IPS-20b (cell line): ENCODE data around the gene KCTD15.
A peak's percentile ranks its signal among the peaks of the same experiment; 100 is the strongest.

Experiments
- H3K27ac ChIP-seq: one replicate; pipeline ENCODE4 v1.5.1; 2013; ENCODE audit warnings: low read length
- H3K27me3 ChIP-seq: 2 replicates; pipeline ENCODE4 v1.6.1; 2013; ENCODE audit warnings: mild to moderate bottlenecking, low read length, inconsistent platforms; ENCODE audit not compliant: insufficient read depth
- H3K36me3 ChIP-seq: 2 replicates; pipeline ENCODE4 v1.6.1; 2013; ENCODE audit warnings: low read depth, mild to moderate bottlenecking, inconsistent platforms, low read length, moderate library complexity; ENCODE audit not compliant: insufficient read depth
- H3K4me1 ChIP-seq: 2 replicates; pipeline ENCODE4 v1.6.1; 2013; ENCODE audit warnings: mild to moderate bottlenecking, control low read depth, inconsistent platforms, low read length, moderate library complexity; ENCODE audit not compliant: insufficient read depth
- H3K4me3 ChIP-seq: 2 replicates; pipeline ENCODE4 v1.5.1; 2013; ENCODE audit warnings: mild to moderate bottlenecking, low read length, inconsistent platforms
- H3K9ac ChIP-seq: 2 replicates; pipeline ENCODE4 v1.6.1; 2013; ENCODE audit warnings: low read depth, mild to moderate bottlenecking, inconsistent platforms, low read length, moderate library complexity
- H3K9me3 ChIP-seq: 2 replicates; pipeline ENCODE4 v1.6.1; 2013; ENCODE audit warnings: mild to moderate bottlenecking, low read depth, low read length, inconsistent platforms; ENCODE audit not compliant: insufficient read depth

Gene KCTD15

GRCh38 chr19:33755099-33756035 is 41.3 kb upstream of the KCTD15 start:
- Histone ChIP-seq H3K27ac (no peak overlapping the region), H3K4me1 (no peaks in the 10 kb centered on the region), H3K9ac (no peak overlapping the region), H3K27me3 (no peaks in the 10 kb centered on the region), H3K36me3 (no peaks in the 10 kb centered on the region), H3K9me3 (no peaks in the 10 kb centered on the region), H3K4me3 (no peak overlapping the region)

- H3K9me3 ChIP-seq, result no peaks in the 10 kb centered on the region
- H3K4me1 ChIP-seq, result no peaks in the 10 kb centered on the region
- no peak overlapping the region for H3K9ac ChIP-seq
- H3K27me3 ChIP-seq, result no peaks in the 10 kb centered on the region
- no peak overlapping the region for H3K4me3 ChIP-seq
- no peak overlapping the region for H3K27ac ChIP-seq
- no peaks in the 10 kb centered on the region for H3K36me3 ChIP-seq
These were observed 40.5 kb upstream of the KCTD15 start for GRCh38 chr19:33756177-33756576.

- H3K27ac ChIP-seq, result no peak overlapping the region
- H3K36me3 ChIP-seq, result no peaks in the 10 kb centered on the region
- H3K9me3 ChIP-seq, result no peaks in the 10 kb centered on the region
- H3K4me3 ChIP-seq, result no peak overlapping the region
- H3K9ac ChIP-seq, result no peak overlapping the region
- H3K27me3 ChIP-seq, result no peaks in the 10 kb centered on the region
- H3K4me1 ChIP-seq, result no peaks in the 10 kb centered on the region
These were observed 38.1 kb upstream of the KCTD15 start for GRCh38 chr19:33758541-33759013.

- no peak overlapping the region for H3K9ac ChIP-seq
These were observed 37.3 kb upstream of the KCTD15 start for GRCh38 chr19:33759356-33759755.

GRCh38 chr19:33763633-33764371 is 32.9 kb upstream of the KCTD15 start:
- H3K27me3 ChIP-seq, result no peaks in the 10 kb centered on the region
- H3K36me3 ChIP-seq, result no peaks in the 10 kb centered on the region
- no peak overlapping the region for H3K27ac ChIP-seq
- H3K4me3 ChIP-seq, result no peak overlapping the region
- H3K4me1 ChIP-seq, result no peaks in the 10 kb centered on the region
- H3K9me3 ChIP-seq, result no peaks in the 10 kb centered on the region
- H3K9ac ChIP-seq, result no peak overlapping the region

More at GRCh38 chr19:33759356-33759755, 37.3 kb upstream of the KCTD15 start:
- H3K9me3 ChIP-seq, result no peaks in the 10 kb centered on the region
- no peaks in the 10 kb centered on the region for H3K36me3 ChIP-seq
- H3K4me3 ChIP-seq, result no peak overlapping the region
- H3K4me1 ChIP-seq, result no peaks in the 10 kb centered on the region
- no peaks in the 10 kb centered on the region for H3K27me3 ChIP-seq
- H3K27ac ChIP-seq, result no peak overlapping the region

GRCh38 chr19:33766623-33767022 is 30.0 kb upstream of the KCTD15 start:
- Histone ChIP-seq H3K27me3 (no peaks in the 10 kb centered on the region; the same call in 1 of the 2 replicates), H3K9me3 (no peaks in the 10 kb centered on the region), H3K9ac (no peak overlapping the region), H3K36me3 (no peaks in the 10 kb centered on the region), H3K27ac (no peak overlapping the region), H3K4me3 (no peak overlapping the region), H3K4me1 (no peaks in the 10 kb centered on the region)

- no peak overlapping the region for H3K9ac ChIP-seq
- no peaks in the 10 kb centered on the region for H3K4me1 ChIP-seq
- no peaks in the 10 kb centered on the region; the same call in 1 of the 2 replicates for H3K27me3 ChIP-seq
- H3K9me3 ChIP-seq, result no peaks in the 10 kb centered on the region
- no peaks in the 10 kb centered on the region for H3K36me3 ChIP-seq
- no peak overlapping the region for H3K4me3 ChIP-seq
- H3K27ac ChIP-seq, result no peak overlapping the region
These were observed 28.7 kb upstream of the KCTD15 start for GRCh38 chr19:33767898-33768413.

GRCh38 chr19:33769208-33769607 is 27.5 kb upstream of the KCTD15 start:
- Histone ChIP-seq H3K4me3 (no peak overlapping the region), H3K4me1 (no peaks in the 10 kb centered on the region), H3K9me3 (no peaks in the 10 kb centered on the region), H3K27ac (no peak overlapping the region), H3K9ac (no peak overlapping the region), H3K27me3 (no peaks in the 10 kb centered on the region; the same call in 1 of the 2 replicates), H3K36me3 (no peaks in the 10 kb centered on the region)

GRCh38 chr19:33770107-33770506 is 26.6 kb upstream of the KCTD15 start:
- no peak overlapping the region for H3K9ac ChIP-seq
- no peaks in the 10 kb centered on the region for H3K36me3 ChIP-seq
- H3K27ac ChIP-seq, result no peak overlapping the region
- H3K27me3 ChIP-seq, result no peaks in the 10 kb centered on the region; the same call in 1 of the 2 replicates
- no peak overlapping the region for H3K4me3 ChIP-seq
- no peaks in the 10 kb centered on the region for H3K4me1 ChIP-seq
- no peaks in the 10 kb centered on the region for H3K9me3 ChIP-seq

- no peak overlapping the region for H3K4me3 ChIP-seq
- H3K27ac ChIP-seq, result no peak overlapping the region
- H3K27me3 ChIP-seq, result no peaks in the 10 kb centered on the region; the same call in 1 of the 2 replicates
These were observed 25.1 kb upstream of the KCTD15 start for GRCh38 chr19:33771384-33772101.

More at GRCh38 chr19:33771384-33772101, 25.1 kb upstream of the KCTD15 start:
- Histone ChIP-seq H3K9me3 (no peaks in the 10 kb centered on the region), H3K4me1 (no peaks in the 10 kb centered on the region), H3K9ac (peak overlapping the region; percentile 32; the same call in 1 of the 2 replicates), H3K36me3 (no peaks in the 10 kb centered on the region)
